Panc1 (cell line): ENCODE data around the gene C11orf21. TPM values are rescaled to one million over a fixed set of nuclear protein-coding genes. Genes with fewer than 3 reads are reported as not detected.

Experiments used
- ATAC-seq: fragments of 200-7000 bp; cut with Tn5 transposase; 2 replicates; pipeline ENCODE4 v1.9.1; 2020; ENCODE audit warnings: mild to moderate bottlenecking, moderate library complexity
- BruUV-seq: library from RNA; stranded (reverse); fragments of 400-500 nt; replicated peaks from 2 replicates; lab custom pipeline; 2021; lab: Mats Ljungman, UMichigan
- CTCF ChIA-PET: fragments of 300-600 bp; sonication (Branson Sonifier 250); formaldehyde crosslinking; loops from one replicate; lab custom pipeline; 2022; ENCODE audit warnings: antibody characterized with exemption; lab: Charles Lee
- POLR2A ChIA-PET: fragments of 300-600 bp; sonication (Branson Sonifier 250); formaldehyde crosslinking; loops from one replicate; lab custom pipeline; 2022; ENCODE audit warnings: antibody characterized with exemption; lab: Charles Lee
- DNase-seq: peaks from one replicate; pipeline ENCODE4 v3.0.0-alpha.2; 2010; ENCODE audit warnings: low read depth, low spot score
- H3K27ac ChIP-seq: 2 replicates; pipeline ENCODE4 v1.5.1; 2011; ENCODE audit warnings: mild to moderate bottlenecking, low read length, inconsistent platforms
- H3K27me3 ChIP-seq: fragments of 200-500 bp; sonication (Bioruptor generic); 2 replicates; pipeline ENCODE4 v1.6.0; 2014; ENCODE audit warnings: low read length, inconsistent platforms; ENCODE audit not compliant: control insufficient read depth, insufficient read depth
- H3K36me3 ChIP-seq: fragments of 200-500 bp; sonication (Bioruptor generic); 2 replicates; pipeline ENCODE4 v1.5.1; 2014; ENCODE audit warnings: inconsistent platforms, mild to moderate bottlenecking, low read length, moderate library complexity; ENCODE audit not compliant: control insufficient read depth, insufficient read depth
- H3K4me1 ChIP-seq: 2 replicates; pipeline ENCODE4 v1.5.1; 2011; ENCODE audit warnings: inconsistent platforms, mild to moderate bottlenecking, low read length, moderate library complexity; ENCODE audit not compliant: control insufficient read depth, insufficient read depth
- H3K4me3 ChIP-seq, 2 experiments: 2 replicates each; pipeline ENCODE4 v1.5.1; 2011 to 2012; ENCODE audit warnings: low read depth in 2 of 2, low read length in 2 of 2, mild to moderate bottlenecking in 2 of 2, inconsistent platforms in 1 of 2, moderate library complexity in 1 of 2
- H3K9me3 ChIP-seq: fragments of 200-500 bp; sonication (Bioruptor generic); 2 replicates; pipeline ENCODE4 v1.5.1; 2014; ENCODE audit warnings: low read depth, mild to moderate bottlenecking, inconsistent platforms, low read length, moderate library complexity; ENCODE audit not compliant: control insufficient read depth, insufficient read depth
- POLR2AphosphoS5 ChIP-seq: IDR thresholded peaks from 2 replicates; pipeline ENCODE4 v1.6.1; 2012; ENCODE audit warnings: mild to moderate bottlenecking, low read depth, low read length, moderate library complexity
- SIN3A ChIP-seq: IDR thresholded peaks from 2 replicates; pipeline ENCODE4 v1.6.1; 2012; ENCODE audit warnings: low read depth, mild to moderate bottlenecking, low read length, moderate library complexity, borderline replicate concordance; ENCODE audit not compliant: insufficient read depth
- TCF7L2 ChIP-seq: IDR thresholded peaks from 2 replicates; pipeline ENCODE4 v1.6.1; 2011; ENCODE audit warnings: mild to moderate bottlenecking, low read depth, low read length, inconsistent platforms
- in situ Hi-C: cut with HindIII; loops from 2 replicates; pipeline ENCODE4 v1.10.0; 2016; ENCODE audit warnings: low sequenced_read_pairs, low pct_unique_long_range_greater_than_20kb
- intact Hi-C: fragments of 100-400 bp; cut with micrococcal nuclease; formaldehyde crosslinking; loops from one replicate; pipeline ENCODE4 v1.10.0; 2022; ENCODE audit not compliant: unreplicated experiment
- total RNA-seq: library from RNA; stranded (reverse); gene quantifications from one replicate; pipeline ENCODE4 v1.2.1, GENCODE V29; 2021; ENCODE audit not compliant: unreplicated experiment
- TF ChIP-seq, protein P1 (sequence below), 2 experiments: IDR thresholded peaks; 2 replicates each; pipeline ENCODE4 v1.6.1; 2011 to 2012; ENCODE audit warnings: low read depth in 2 of 2, control low read depth in 1 of 2, low read length in 1 of 2, mild to moderate bottlenecking in 1 of 2, moderate library complexity in 1 of 2; ENCODE audit not compliant: insufficient read depth in 1 of 2
- TF ChIP-seq, protein P2 (sequence below): fragments of 450-650 bp; IDR thresholded peaks from 2 replicates; pipeline ENCODE4 v1.5.1; 2017; ENCODE audit warnings: mild to moderate bottlenecking

Gene C11orf21
- total RNA-seq, 1 experiment from 2014 or later: 0.31 TPM

DNA sequence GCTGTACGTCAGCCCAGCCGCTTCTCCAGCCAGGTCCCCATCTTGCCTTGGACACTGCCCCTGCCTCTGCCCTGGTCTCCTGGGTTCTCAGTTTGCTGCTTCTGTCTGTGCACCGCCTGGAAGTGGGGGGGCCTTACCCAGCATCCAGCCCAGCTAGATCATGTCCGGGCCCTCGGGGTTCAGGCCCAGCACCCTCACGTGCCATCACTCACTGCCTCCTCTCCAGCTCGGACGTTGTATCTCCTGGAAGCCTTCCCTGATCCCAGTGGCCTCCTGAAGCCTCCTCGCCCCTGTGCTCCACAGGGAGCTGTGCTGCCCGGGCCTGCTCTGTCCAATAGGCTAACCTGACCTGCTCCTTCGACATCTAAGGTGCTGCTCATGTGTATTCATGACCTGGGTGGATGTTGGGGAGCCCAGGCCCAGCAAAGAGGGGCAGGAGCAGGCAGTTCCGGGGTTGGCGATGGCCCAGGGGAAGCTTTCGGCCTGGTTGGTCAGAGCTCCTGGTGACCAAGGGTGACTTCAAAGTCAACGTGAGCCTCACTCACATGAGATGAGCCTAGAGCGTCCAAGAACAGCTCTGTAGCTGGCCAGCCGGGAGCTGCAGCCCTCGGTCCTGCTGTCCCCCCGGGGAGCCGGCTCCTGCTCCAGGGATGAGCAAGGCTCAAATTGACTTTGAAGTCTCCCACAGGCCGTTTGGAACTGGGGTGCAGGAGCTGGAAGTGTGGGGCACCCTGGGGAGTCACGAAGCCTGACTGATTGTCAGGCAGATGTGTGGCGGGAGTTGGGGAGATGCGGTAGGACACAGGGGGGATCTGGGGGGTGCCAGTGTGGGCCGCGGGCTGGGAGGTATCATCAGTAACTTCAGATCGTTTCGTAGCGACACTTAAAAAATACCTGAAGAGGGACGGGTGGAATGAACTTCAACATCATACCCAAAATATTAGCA lies 26.1 kb downstream of the C11orf21 start:
- TF ChIP-seq SIN3A: no peak
- TF ChIP-seq, protein P1, sequence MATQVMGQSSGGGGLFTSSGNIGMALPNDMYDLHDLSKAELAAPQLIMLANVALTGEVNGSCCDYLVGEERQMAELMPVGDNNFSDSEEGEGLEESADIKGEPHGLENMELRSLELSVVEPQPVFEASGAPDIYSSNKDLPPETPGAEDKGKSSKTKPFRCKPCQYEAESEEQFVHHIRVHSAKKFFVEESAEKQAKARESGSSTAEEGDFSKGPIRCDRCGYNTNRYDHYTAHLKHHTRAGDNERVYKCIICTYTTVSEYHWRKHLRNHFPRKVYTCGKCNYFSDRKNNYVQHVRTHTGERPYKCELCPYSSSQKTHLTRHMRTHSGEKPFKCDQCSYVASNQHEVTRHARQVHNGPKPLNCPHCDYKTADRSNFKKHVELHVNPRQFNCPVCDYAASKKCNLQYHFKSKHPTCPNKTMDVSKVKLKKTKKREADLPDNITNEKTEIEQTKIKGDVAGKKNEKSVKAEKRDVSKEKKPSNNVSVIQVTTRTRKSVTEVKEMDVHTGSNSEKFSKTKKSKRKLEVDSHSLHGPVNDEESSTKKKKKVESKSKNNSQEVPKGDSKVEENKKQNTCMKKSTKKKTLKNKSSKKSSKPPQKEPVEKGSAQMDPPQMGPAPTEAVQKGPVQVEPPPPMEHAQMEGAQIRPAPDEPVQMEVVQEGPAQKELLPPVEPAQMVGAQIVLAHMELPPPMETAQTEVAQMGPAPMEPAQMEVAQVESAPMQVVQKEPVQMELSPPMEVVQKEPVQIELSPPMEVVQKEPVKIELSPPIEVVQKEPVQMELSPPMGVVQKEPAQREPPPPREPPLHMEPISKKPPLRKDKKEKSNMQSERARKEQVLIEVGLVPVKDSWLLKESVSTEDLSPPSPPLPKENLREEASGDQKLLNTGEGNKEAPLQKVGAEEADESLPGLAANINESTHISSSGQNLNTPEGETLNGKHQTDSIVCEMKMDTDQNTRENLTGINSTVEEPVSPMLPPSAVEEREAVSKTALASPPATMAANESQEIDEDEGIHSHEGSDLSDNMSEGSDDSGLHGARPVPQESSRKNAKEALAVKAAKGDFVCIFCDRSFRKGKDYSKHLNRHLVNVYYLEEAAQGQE (IDR thresholded peaks at IDR 0.05; ENCODE audit: insufficient read depth in 1 of 2, low read depth in 2 of 2, low read length in 1 of 2): no peak
- TF ChIP-seq POLR2AphosphoS5: no peak
- TF ChIP-seq TCF7L2: no peak
- TF ChIP-seq, protein P2, sequence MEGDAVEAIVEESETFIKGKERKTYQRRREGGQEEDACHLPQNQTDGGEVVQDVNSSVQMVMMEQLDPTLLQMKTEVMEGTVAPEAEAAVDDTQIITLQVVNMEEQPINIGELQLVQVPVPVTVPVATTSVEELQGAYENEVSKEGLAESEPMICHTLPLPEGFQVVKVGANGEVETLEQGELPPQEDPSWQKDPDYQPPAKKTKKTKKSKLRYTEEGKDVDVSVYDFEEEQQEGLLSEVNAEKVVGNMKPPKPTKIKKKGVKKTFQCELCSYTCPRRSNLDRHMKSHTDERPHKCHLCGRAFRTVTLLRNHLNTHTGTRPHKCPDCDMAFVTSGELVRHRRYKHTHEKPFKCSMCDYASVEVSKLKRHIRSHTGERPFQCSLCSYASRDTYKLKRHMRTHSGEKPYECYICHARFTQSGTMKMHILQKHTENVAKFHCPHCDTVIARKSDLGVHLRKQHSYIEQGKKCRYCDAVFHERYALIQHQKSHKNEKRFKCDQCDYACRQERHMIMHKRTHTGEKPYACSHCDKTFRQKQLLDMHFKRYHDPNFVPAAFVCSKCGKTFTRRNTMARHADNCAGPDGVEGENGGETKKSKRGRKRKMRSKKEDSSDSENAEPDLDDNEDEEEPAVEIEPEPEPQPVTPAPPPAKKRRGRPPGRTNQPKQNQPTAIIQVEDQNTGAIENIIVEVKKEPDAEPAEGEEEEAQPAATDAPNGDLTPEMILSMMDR: no peak
- no peaks in the 10 kb centered on the region for H3K9me3 ChIP-seq
- in situ Hi-C loops: no loop called here
- H3K36me3 ChIP-seq: no peaks in the 10 kb centered on the region
- DNase-seq (no peak), ATAC-seq (no peak)
- BruUV-seq: no TSS peak
- intact Hi-C loops: no loop called here
- H3K27me3 ChIP-seq: peaks cover 11% of the 10 kb centered on the region
- H3K27ac ChIP-seq: no peak overlapping the region
- ChIA-PET CTCF (interaction anchor here (0.7 kb wide), 1 partner anchor 81 kb away, joined by 3 read pairs; no protein-coding TSS in a partner anchor), POLR2A (no interaction called here)
- H3K4me1 ChIP-seq: no peaks in the 10 kb centered on the region
- no peak overlapping the region for H3K4me3 ChIP-seq

DNA sequence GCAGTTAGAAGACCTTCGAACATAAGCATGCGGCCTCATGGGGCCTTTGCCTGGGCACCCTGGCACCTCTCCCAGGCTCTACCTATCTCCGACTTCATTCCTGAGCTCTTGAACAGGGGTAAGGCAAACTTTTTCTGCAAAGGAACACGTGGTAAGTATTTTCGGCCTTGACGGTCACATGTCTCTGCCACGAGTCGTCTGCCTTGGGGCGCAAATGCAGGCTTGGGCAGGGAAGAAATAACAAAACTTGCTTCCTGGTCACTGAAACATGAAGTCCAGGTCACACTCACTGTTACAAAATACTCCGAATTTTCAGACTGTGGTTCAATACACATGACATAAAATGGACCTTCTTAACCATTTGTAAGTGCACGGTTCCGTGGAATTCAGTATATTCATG lies 27.9 kb downstream of the C11orf21 start:
- Histone ChIP-seq H3K4me3 (no peak overlapping the region), H3K27me3 (peaks cover 5% of the 10 kb centered on the region), H3K4me1 (no peaks in the 10 kb centered on the region), H3K9me3 (no peaks in the 10 kb centered on the region), H3K36me3 (no peaks in the 10 kb centered on the region), H3K27ac (no peak overlapping the region)
- TF ChIP-seq, protein P1 (IDR thresholded peaks at IDR 0.05; ENCODE audit: insufficient read depth in 1 of 2, low read depth in 2 of 2, low read length in 1 of 2): no peak
- no peak for TF ChIP-seq SIN3A
- TF ChIP-seq, protein P2: no peak
- no peak for TF ChIP-seq POLR2AphosphoS5
- TF ChIP-seq TCF7L2: no peak
- intact Hi-C loops: no loop called here
- POLR2A ChIA-PET: no interaction called here
- in situ Hi-C loops: no loop called here
- ATAC-seq (no peak), DNase-seq (no peak)
- CTCF ChIA-PET: no interaction called here
- no TSS peak for BruUV-seq
